ENCODE measurements around the gene WDFY4. TPM values are rescaled to one million over a fixed set of nuclear protein-coding genes. Genes with fewer than 3 reads are reported as not detected.

WDFY4 gene
- total RNA-seq, 1 experiment from 2014 or later = 0.23 TPM

- in situ Hi-C loops (cut with HindIII; ENCODE audit: low pct_unique_long_range_greater_than_20kb, low sequenced_read_pairs) (no loop called here), intact Hi-C loops (cut with micrococcal nuclease; ENCODE audit: unreplicated experiment) (loop anchor here (5.0 to 10.0 kb wide), 5 partner anchors 179 to 529 kb away; partner anchors contain the start of genes C10orf71 and DRGX)
- no peaks in the 10 kb centered on the region for H3K4me1 ChIP-seq (ENCODE audit: control insufficient read depth, insufficient read depth, low read length)
- H3K36me3 ChIP-seq (ENCODE audit: control insufficient read depth, insufficient read depth, low read length) = no peaks in the 10 kb centered on the region
- DNase-seq (ENCODE audit: low read depth, low spot score) = no peak
- H3K27me3 ChIP-seq (ENCODE audit: control insufficient read depth, insufficient read depth, low read length) = no peaks in the 10 kb centered on the region
- no peaks in the 10 kb centered on the region for H3K9me3 ChIP-seq (ENCODE audit: control insufficient read depth, insufficient read depth, low read depth, low read length)
- BruUV-seq (replicated peaks) = no TSS peak
- no peak overlapping the region for H3K27ac ChIP-seq (ENCODE audit: low read length)
- ChIA-PET CTCF (no interaction called here), POLR2A (no interaction called here)
- TF ChIP-seq SIN3A (IDR thresholded peaks at IDR 0.05; ENCODE audit: borderline replicate concordance, insufficient read depth, low read depth, low read length) = no peak
- TF ChIP-seq POLR2AphosphoS5 (IDR thresholded peaks at IDR 0.05; ENCODE audit: low read depth, low read length) = no peak
- no peak for TF ChIP-seq TCF7L2 (IDR thresholded peaks at IDR 0.05; ENCODE audit: low read depth, low read length)
- TF ChIP-seq CTCF (IDR thresholded peaks at IDR 0.05) = no peak; the same call in 1 of the 2 replicates
- no peak for TF ChIP-seq REST (IDR thresholded peaks at IDR 0.05; ENCODE audit: insufficient read depth in 1 of 2, low read depth in 2 of 2, low read length in 1 of 2)
- ATAC-seq = no peak
- H3K4me3 ChIP-seq (ENCODE audit: low read depth in 2 of 2, low read length in 2 of 2) = no peak overlapping the region
Observed at GRCh38 chr10:48983648-48984351, 299.1 kb downstream of the WDFY4 start.

DNA sequence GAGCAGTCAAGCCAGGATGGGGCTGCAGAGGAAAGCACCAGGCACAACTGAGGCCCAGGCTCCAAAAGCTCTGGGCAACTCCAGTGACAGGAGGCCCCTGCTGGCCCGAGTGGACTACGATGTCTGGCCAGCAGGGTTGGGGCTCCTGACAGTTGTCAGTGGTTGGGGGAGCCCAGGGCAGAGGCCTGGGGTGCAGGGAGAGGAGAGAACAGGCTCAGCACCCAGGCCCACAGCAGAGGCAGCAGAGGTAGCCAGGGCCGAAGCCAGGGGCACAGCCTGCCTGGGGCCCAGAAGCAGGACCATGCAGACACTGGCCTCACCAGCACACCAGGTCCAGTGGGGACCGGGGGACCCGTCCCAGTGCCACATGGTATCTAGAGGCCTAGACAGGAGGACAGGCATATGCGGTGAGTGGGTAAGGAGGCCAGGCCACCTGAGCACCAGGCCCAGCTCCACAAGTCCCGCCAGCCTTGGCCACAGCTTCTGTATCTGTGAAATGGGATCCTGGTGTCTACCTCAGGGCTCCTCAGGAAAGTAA lies 301.0 kb downstream of the WDFY4 start:
- no peak for ATAC-seq
- ChIA-PET CTCF (no interaction called here), POLR2A (no interaction called here)
- Histone ChIP-seq H3K27me3 (ENCODE audit: control insufficient read depth, insufficient read depth, low read length) (no peaks in the 10 kb centered on the region), H3K4me3 (ENCODE audit: low read depth in 2 of 2, low read length in 2 of 2) (no peak overlapping the region), H3K27ac (ENCODE audit: low read length) (no peak overlapping the region), H3K36me3 (ENCODE audit: control insufficient read depth, insufficient read depth, low read length) (no peaks in the 10 kb centered on the region), H3K9me3 (ENCODE audit: control insufficient read depth, insufficient read depth, low read depth, low read length) (no peaks in the 10 kb centered on the region), H3K4me1 (ENCODE audit: control insufficient read depth, insufficient read depth, low read length) (no peaks in the 10 kb centered on the region)
- no peak for DNase-seq (ENCODE audit: low read depth, low spot score)
- in situ Hi-C loops (cut with HindIII; ENCODE audit: low pct_unique_long_range_greater_than_20kb, low sequenced_read_pairs) (no loop called here), intact Hi-C loops (cut with micrococcal nuclease; ENCODE audit: unreplicated experiment) (loop anchor here (10.0 kb wide), 2 partner anchors 309 to 409 kb away; partner anchors contain the start of genes C10orf71 and DRGX)
- TF ChIP-seq POLR2AphosphoS5 (IDR thresholded peaks at IDR 0.05; ENCODE audit: low read depth, low read length) (no peak), REST (IDR thresholded peaks at IDR 0.05; ENCODE audit: insufficient read depth in 1 of 2, low read depth in 2 of 2, low read length in 1 of 2) (no peak), SIN3A (IDR thresholded peaks at IDR 0.05; ENCODE audit: borderline replicate concordance, insufficient read depth, low read depth, low read length) (no peak), CTCF (IDR thresholded peaks at IDR 0.05) (no peak), TCF7L2 (IDR thresholded peaks at IDR 0.05; ENCODE audit: low read depth, low read length) (no peak)
- no TSS peak for BruUV-seq (replicated peaks)
